Measurements from ENCODE around the gene UVRAG. TPM values are rescaled to one million over a fixed set of nuclear protein-coding genes. Genes with fewer than 3 reads are reported as not detected.

The UVRAG gene
- total RNA-seq, 1 experiment from 2014 or later: 13.0 TPM

DNA sequence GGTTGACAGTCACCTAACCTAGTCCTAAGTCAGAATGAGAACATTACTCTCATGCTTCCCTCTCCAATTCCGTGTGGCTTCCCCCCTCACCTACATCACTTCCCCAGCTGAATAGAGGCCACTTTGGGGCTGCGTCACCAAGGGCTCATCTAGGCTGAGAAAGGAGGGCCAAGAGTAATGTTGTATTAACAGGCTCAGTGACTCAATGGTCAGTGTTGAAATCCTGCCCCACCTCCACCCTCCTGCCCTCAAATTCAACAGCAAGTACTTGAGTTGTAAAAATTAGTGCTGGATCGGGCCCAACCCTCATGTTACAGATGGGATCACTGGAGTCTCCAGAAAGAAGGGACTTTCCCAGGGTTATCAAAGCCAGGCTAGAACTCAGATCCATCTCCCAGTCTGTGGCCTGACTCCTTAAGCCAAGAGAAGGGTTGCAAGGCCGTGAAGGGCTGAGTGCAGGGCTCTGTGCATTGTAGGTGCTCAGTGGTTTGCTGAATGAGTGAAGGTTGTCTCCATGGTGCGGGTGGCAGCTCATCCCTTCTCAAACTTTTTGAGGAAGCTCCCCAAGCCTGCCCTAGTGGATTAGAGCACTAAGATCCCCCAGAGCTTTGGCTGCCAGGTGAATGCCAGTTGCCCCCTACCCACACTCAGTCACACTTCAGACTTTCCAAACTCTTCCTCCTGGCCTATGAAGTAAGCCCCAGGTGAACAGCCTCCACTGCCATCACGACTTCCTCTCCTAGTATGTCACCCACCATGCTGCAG lies 43.2 kb upstream of the UVRAG start:
- intact Hi-C loops (cut with micrococcal nuclease): no loop called here
- Histone ChIP-seq H3K27ac (ENCODE audit: low read length) (peak overlapping the region; percentile 84), H3F3A (ENCODE audit: low read length, unreplicated experiment) (no peaks in the 10 kb centered on the region), H3K4me3 (ENCODE audit: low read length) (no peak overlapping the region), H3K79me2 (ENCODE audit: low read length) (peaks cover 29% of the 10 kb centered on the region), H3K4me1 (ENCODE audit: insufficient read depth, low read length) (peaks cover 55% of the 10 kb centered on the region), H3K9me3 (ENCODE audit: low read length) (no peaks in the 10 kb centered on the region), H2AFZ (ENCODE audit: low read length) (no peak overlapping the region), H3K9me2 (replicated peaks; ENCODE audit: low read length) (no peaks in the 10 kb centered on the region), H3K27me3 (ENCODE audit: low read length) (no peaks in the 10 kb centered on the region), H3K9ac (ENCODE audit: low read length) (peak overlapping the region; percentile 46), H4K20me1 (ENCODE audit: low read length) (no peaks in the 10 kb centered on the region), H3K36me3 (ENCODE audit: low read depth, low read length) (no peaks in the 10 kb centered on the region), H3K4me2 (ENCODE audit: low read length) (peak overlapping the region; percentile 95)
- TF ChIP-seq EZH2 (IDR thresholded peaks at IDR 0.05; ENCODE audit: low read length, unreplicated experiment): no peak
- TF ChIP-seq EZH2phosphoT487 (IDR thresholded peaks at IDR 0.05; ENCODE audit: borderline replicate concordance, low read length): no peak
- TF ChIP-seq, protein P1, sequence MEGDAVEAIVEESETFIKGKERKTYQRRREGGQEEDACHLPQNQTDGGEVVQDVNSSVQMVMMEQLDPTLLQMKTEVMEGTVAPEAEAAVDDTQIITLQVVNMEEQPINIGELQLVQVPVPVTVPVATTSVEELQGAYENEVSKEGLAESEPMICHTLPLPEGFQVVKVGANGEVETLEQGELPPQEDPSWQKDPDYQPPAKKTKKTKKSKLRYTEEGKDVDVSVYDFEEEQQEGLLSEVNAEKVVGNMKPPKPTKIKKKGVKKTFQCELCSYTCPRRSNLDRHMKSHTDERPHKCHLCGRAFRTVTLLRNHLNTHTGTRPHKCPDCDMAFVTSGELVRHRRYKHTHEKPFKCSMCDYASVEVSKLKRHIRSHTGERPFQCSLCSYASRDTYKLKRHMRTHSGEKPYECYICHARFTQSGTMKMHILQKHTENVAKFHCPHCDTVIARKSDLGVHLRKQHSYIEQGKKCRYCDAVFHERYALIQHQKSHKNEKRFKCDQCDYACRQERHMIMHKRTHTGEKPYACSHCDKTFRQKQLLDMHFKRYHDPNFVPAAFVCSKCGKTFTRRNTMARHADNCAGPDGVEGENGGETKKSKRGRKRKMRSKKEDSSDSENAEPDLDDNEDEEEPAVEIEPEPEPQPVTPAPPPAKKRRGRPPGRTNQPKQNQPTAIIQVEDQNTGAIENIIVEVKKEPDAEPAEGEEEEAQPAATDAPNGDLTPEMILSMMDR (conservative IDR thresholded peaks at IDR 0.05; ENCODE audit: low read depth, low read length): no peak
- ChIA-PET CTCF (no interaction called here), POLR2A (ENCODE audit: unreplicated experiment) (no interaction called here)
- no TSS peak for BruUV-seq (replicated peaks)
- ATAC-seq (peak; percentile 13; the same call in 1 of the 2 replicates), DNase-seq (peak; percentile 91)

DNA sequence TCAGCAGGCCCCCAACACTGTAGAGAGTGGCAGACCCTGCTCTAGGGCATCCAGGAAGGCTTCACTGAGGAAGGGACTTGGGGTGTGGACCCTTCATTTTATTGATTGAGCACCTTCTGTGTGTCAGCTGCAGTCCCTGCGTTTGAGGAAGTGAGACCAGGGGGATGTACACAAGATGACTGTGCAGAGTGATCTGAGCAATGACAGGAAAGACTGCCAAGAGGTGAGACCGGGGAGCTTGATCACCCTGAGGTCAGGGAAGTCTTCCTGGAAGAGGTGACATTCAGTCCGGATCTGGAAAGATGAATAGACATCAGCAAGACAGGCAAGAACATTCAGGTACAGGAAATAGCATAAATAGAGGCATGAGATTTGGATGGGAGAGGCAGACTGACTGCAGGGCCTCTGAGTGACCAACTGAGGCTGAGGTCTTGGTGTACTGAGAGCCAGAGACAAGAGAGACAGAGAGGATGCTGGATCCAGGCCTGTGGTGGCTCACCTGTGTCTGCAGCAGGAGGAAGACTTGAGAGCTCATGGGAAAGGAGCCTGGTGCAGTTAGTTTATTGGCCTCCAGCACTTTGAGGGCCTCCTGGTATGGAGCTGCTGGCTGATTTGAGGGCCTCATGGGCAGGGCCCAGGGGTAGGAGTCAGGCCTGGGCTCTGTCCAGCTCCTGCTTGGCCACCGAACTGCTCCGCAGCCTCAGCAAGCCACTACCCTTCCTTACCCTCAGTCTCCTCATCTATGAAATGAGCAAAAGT lies 41.2 kb upstream of the UVRAG start:
- no peak overlapping the region for H3K9ac ChIP-seq (ENCODE audit: low read length)
- CTCF ChIA-PET: interaction anchor here (0.5 kb wide), 1 partner anchor 38 kb away, joined by 3 read pairs; no protein-coding TSS in a partner anchor
- H3K4me1 ChIP-seq (ENCODE audit: insufficient read depth, low read length): peaks cover 55% of the 10 kb centered on the region
- no peaks in the 10 kb centered on the region for H3K9me3 ChIP-seq (ENCODE audit: low read length)
- ATAC-seq (no peak), DNase-seq (peak; percentile 42)
- POLR2A ChIA-PET (ENCODE audit: unreplicated experiment): no interaction called here
- no peaks in the 10 kb centered on the region for H3K36me3 ChIP-seq (ENCODE audit: low read depth, low read length)
- no peaks in the 10 kb centered on the region for H3F3A ChIP-seq (ENCODE audit: low read length, unreplicated experiment)
- no peak for TF ChIP-seq EZH2phosphoT487 (IDR thresholded peaks at IDR 0.05; ENCODE audit: borderline replicate concordance, low read length)
- TF ChIP-seq EZH2 (IDR thresholded peaks at IDR 0.05; ENCODE audit: low read length, unreplicated experiment): no peak
- TF ChIP-seq, protein P1 (conservative IDR thresholded peaks at IDR 0.05; ENCODE audit: low read depth, low read length): no peak
- no peak overlapping the region for H3K4me2 ChIP-seq (ENCODE audit: low read length)
- no TSS peak for BruUV-seq (replicated peaks)
- H3K27ac ChIP-seq (ENCODE audit: low read length): peak overlapping the region; percentile 15; the same call in 1 of the 2 replicates
- intact Hi-C loops (cut with micrococcal nuclease): no loop called here
- H3K9me2 ChIP-seq (replicated peaks; ENCODE audit: low read length): no peaks in the 10 kb centered on the region
- H3K27me3 ChIP-seq (ENCODE audit: low read length): no peaks in the 10 kb centered on the region
- no peaks in the 10 kb centered on the region for H4K20me1 ChIP-seq (ENCODE audit: low read length)
- H3K79me2 ChIP-seq (ENCODE audit: low read length): peaks cover 29% of the 10 kb centered on the region
- no peak overlapping the region for H3K4me3 ChIP-seq (ENCODE audit: low read length)
- H2AFZ ChIP-seq (ENCODE audit: low read length): no peak overlapping the region

Measured in PC-3 (cell line).